ENCODE results near the gene PIGV.
"Not testable (repeated sequence)": the region's sequence is repeated elsewhere in the genome, so short reads cannot be mapped to it uniquely, and the experiment has no call there.

The PIGV gene

DNA sequence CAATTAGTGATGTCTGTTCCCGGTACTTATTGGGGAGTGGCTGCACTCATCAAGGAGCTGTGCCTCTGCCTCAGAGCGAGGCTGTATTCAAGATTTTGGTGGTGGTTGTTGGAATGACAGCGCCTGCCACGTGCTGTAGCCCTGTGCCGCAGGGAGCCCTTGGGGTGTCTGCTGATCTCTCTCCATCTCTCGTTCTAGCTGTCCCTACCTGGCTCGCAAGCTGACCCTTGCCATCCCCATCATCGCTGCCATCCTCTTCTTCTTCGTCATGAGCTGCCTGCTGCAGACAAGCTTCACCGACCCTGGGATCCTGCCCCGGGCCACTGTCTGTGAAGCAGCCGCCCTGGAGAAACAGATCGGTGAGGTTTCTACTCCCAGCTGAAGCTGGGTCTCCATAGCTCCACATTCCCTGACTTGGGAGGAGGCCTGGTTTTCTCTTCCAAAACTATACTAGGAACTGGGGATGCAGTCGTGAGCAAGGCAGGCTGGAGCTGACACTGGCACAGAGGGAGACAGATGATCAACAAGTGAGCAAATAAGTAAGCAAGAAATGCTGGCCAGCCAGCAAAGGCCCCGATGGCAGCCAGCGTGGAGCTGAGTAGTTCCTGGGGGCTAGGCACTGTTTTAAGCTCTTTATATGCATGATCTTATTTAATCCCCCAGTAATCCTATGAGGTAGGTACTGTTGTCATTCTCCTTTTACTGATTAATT, 44.7 kb downstream of the PIGV start:
- Histone ChIP-seq H3K4me3 (ENCODE audit: extremely low read depth, insufficient read depth, low read length, poor library complexity, severe bottlenecking) (no peak overlapping the region), H3K27ac (ENCODE audit: low read depth, low read length, severe bottlenecking) (no peak overlapping the region), H3K36me3 (ENCODE audit: control insufficient read depth, insufficient read depth, low read length) (peaks cover 63% of the 10 kb centered on the region), H3K4me1 (ENCODE audit: control insufficient read depth, insufficient read depth, low read length, poor library complexity, severe bottlenecking) (peaks cover 11% of the 10 kb centered on the region), H3K9me3 (ENCODE audit: control insufficient read depth, low read length) (no peaks in the 10 kb centered on the region)
- WGBS, 2 experiments (ENCODE audit: insufficient coverage in 2 of 2), result 97 to 98% methylated on average over 11 to 14 of the region's 16 CpGs

DNA sequence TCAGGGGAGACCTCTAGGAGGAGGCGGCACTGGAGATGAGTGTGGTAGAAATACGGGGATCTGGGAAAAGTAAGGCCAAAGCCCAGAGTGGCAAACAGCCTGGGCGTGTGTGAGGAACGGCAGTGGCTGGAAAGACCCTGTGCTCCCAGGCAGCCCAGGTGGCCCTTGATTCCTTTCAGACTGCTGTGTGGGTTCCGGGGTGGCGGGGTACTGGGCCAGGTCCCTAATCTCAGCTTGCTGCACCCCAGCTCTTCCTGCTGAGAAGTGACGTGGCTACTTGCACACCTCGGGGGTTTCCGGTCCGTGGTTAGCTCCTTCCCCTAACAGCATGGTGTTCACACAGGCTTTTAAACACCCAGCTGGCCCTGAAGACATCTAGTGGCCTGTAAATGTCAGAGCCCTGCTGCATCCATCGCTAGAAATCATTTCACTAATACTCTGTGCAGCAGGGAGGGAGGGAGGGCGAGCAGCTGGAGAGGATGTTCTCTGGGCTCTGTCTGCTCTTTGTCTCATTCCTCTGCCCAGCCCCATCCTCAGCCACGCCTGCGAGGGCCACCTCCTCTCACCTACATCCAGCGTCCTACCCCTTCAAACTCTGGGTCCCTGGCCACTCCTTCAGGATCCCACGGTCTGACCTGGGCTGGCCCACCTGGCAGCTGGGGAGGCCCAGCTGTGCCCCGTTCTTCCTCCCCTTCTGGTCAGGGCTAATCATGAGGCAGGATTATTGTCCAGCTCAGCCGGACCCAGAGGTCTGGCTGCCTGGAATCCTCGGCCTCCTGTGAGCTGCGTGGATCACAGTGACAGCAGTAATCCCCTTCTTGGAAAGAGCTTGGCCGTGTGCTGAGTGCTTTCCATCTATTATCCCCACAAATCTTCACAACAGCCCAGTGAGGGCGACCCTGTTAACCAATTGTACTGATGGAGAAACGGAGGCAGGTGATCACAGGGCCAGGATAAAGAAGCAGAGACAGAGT, 46.0 kb downstream of the PIGV start:
- no peaks in the 10 kb centered on the region for H3K9me3 ChIP-seq (ENCODE audit: control insufficient read depth, low read length)
- WGBS, 2 experiments (ENCODE audit: insufficient coverage in 2 of 2), result 91 to 96% methylated on average over 18 to 19 of the region's 23 CpGs
- peaks cover 2% of the 10 kb centered on the region for H3K4me1 ChIP-seq (ENCODE audit: control insufficient read depth, insufficient read depth, low read length, poor library complexity, severe bottlenecking)
- no peak overlapping the region for H3K4me3 ChIP-seq (ENCODE audit: extremely low read depth, insufficient read depth, low read length, poor library complexity, severe bottlenecking)
- peaks cover 73% of the 10 kb centered on the region for H3K36me3 ChIP-seq (ENCODE audit: control insufficient read depth, insufficient read depth, low read length)
- no peak overlapping the region for H3K27ac ChIP-seq (ENCODE audit: low read depth, low read length, severe bottlenecking)

GRCh38 chr1:26837665-26838064, 49.9 kb downstream of the PIGV start:
- WGBS, 2 experiments (ENCODE audit: insufficient coverage in 2 of 2), result 99 to 100% methylated on average over 5 of the region's 5 CpGs
- not testable (repeated sequence) for H3K27ac ChIP-seq (ENCODE audit: low read depth, low read length, severe bottlenecking); H3K4me1 ChIP-seq (ENCODE audit: control insufficient read depth, insufficient read depth, low read length, poor library complexity, severe bottlenecking); H3K4me3 ChIP-seq (ENCODE audit: extremely low read depth, insufficient read depth, low read length, poor library complexity, severe bottlenecking); H3K9me3 ChIP-seq (ENCODE audit: control insufficient read depth, low read length)
- H3K36me3 ChIP-seq (ENCODE audit: control insufficient read depth, insufficient read depth, low read length), result peaks cover 72% of the 10 kb centered on the region

DNA sequence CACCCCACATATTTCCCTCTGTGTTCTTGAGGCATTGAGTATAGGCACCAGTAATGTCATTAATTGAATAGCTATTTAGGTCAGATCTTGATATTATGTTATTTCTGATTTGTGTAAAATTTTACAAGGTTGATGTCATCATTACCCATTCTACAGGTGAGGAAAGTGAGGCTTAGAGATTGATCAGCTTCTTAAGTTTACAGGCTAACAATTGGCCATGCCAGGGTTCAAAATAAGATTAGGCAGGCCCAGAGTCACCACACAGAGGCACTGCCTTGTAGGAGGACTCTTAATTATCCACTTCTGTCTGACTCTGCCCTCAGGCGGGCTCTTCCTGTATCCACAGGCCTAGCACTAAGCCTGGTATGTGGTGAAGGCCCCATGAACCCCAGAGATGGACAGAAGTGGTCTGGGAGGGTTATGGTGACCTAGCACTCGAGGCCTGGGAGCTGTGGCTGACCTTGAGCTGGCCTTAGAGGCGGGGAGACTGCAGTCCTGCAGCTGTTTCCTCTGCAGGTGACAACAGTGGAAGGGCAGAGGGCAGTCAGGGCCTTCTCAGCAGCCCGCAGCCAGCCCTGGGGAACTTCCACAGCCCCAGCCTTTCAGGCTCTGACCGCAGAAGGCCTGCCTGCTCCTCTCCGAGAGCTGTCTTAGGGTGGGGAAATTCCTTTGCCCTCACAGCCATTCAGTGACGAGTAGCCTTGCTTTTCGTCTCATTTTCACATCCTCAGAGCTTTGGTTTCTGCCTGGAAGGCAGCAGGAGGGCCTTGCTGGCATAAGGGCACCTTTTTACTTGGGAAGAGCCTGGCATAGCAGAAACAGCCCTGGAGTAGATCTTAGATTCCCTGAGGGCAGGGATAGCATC, 51.0 kb downstream of the PIGV start:
- Histone ChIP-seq H3K4me3 (ENCODE audit: extremely low read depth, insufficient read depth, low read length, poor library complexity, severe bottlenecking) (no peak overlapping the region), H3K27ac (ENCODE audit: low read depth, low read length, severe bottlenecking) (no peak overlapping the region), H3K4me1 (ENCODE audit: control insufficient read depth, insufficient read depth, low read length, poor library complexity, severe bottlenecking) (peaks cover 2% of the 10 kb centered on the region), H3K9me3 (ENCODE audit: control insufficient read depth, low read length) (no peaks in the 10 kb centered on the region), H3K36me3 (ENCODE audit: control insufficient read depth, insufficient read depth, low read length) (peaks cover 74% of the 10 kb centered on the region)
- WGBS, 2 experiments (ENCODE audit: insufficient coverage in 2 of 2), result 94 to 98% methylated on average over 7 to 8 of the region's 8 CpGs

- H3K4me3 ChIP-seq (ENCODE audit: extremely low read depth, insufficient read depth, low read length, poor library complexity, severe bottlenecking), result no peak overlapping the region
- no peaks in the 10 kb centered on the region for H3K9me3 ChIP-seq (ENCODE audit: control insufficient read depth, low read length)
- 100% methylated on average over 1 of the region's 1 CpG; no CpG with 5 or more reads in 1 of the 2 experiments for WGBS, 2 experiments (ENCODE audit: insufficient coverage in 2 of 2)
- peaks cover 70% of the 10 kb centered on the region for H3K36me3 ChIP-seq (ENCODE audit: control insufficient read depth, insufficient read depth, low read length)
- H3K4me1 ChIP-seq (ENCODE audit: control insufficient read depth, insufficient read depth, low read length, poor library complexity, severe bottlenecking), result peaks cover 2% of the 10 kb centered on the region
- no peak overlapping the region for H3K27ac ChIP-seq (ENCODE audit: low read depth, low read length, severe bottlenecking)
These were observed 51.6 kb downstream of the PIGV start for GRCh38 chr1:26839339-26839722.

DNA sequence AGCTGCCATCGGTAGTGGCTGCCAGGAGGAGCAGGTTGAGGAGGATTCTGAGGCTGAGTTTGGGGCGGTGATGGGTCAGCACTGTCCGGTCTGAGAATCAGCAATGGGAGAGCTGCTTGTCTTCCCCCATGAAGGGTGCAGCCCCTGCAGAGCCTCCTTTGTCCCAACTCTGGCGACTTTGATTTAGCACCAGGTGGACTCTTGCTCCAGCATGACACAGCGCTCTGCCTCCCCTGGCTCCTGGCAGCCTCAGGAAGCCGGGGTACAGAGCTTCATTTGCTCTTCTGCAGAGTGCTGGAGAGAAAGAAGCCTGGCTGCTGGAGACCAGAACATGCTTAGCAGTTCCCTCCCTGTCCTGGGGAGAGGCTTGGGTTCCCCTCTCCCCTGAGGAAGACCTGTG, 52.0 kb downstream of the PIGV start:
- WGBS, 2 experiments (ENCODE audit: insufficient coverage in 2 of 2), result 80 to 90% methylated on average over 4 to 6 of the region's 6 CpGs
- H3K36me3 ChIP-seq (ENCODE audit: control insufficient read depth, insufficient read depth, low read length), result peaks cover 70% of the 10 kb centered on the region
- H3K9me3 ChIP-seq (ENCODE audit: control insufficient read depth, low read length), result no peaks in the 10 kb centered on the region
- H3K27ac ChIP-seq (ENCODE audit: low read depth, low read length, severe bottlenecking), result no peak overlapping the region
- peaks cover 2% of the 10 kb centered on the region for H3K4me1 ChIP-seq (ENCODE audit: control insufficient read depth, insufficient read depth, low read length, poor library complexity, severe bottlenecking)
- H3K4me3 ChIP-seq (ENCODE audit: extremely low read depth, insufficient read depth, low read length, poor library complexity, severe bottlenecking), result no peak overlapping the region

DNA sequence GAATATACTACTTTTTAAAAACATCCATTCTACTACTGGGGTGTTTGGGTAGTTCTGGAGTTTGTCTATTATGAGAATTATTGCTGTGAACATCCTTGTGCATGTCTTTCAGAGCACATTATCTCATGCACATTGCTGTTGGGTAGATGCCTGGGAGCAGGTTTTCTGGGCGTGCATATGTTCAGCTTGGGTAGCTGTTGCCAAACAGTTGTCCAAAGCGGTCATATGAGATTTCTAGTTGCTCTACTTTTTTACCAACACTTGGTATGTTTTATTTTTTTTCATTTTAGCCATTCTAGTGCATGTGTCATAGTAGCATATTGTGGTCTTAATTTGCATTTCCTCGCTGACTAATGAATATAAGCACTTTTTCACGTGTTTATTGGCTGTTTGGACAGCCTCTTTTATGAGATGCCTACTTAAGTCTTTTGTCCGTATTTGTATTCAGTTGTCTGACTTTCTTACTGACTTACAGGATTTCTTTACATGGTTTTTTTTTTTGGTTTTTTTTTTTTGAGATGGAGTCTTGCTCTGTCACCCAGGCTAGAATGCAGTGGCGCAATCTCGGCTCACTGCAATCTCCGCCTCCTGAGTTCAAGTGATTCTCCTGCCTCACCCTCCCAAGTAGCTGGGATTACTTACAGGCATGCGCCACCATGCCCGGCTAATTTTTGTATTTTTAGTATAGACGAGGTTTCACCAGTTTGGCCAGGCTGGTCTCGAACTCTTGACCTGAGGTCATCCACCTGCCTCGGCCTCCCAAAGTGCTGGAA, 56.9 kb downstream of the PIGV start:
- H3K4me3 ChIP-seq (ENCODE audit: extremely low read depth, insufficient read depth, low read length, poor library complexity, severe bottlenecking), result no peak overlapping the region
- no peaks in the 10 kb centered on the region for H3K4me1 ChIP-seq (ENCODE audit: control insufficient read depth, insufficient read depth, low read length, poor library complexity, severe bottlenecking)
- H3K36me3 ChIP-seq (ENCODE audit: control insufficient read depth, insufficient read depth, low read length), result peaks cover 63% of the 10 kb centered on the region
- WGBS, 2 experiments (ENCODE audit: insufficient coverage in 2 of 2), result 78 to 96% methylated on average over 6 to 11 of the region's 13 CpGs
- no peaks in the 10 kb centered on the region for H3K9me3 ChIP-seq (ENCODE audit: control insufficient read depth, low read length)
- H3K27ac ChIP-seq (ENCODE audit: low read depth, low read length, severe bottlenecking), result no peak overlapping the region

DNA sequence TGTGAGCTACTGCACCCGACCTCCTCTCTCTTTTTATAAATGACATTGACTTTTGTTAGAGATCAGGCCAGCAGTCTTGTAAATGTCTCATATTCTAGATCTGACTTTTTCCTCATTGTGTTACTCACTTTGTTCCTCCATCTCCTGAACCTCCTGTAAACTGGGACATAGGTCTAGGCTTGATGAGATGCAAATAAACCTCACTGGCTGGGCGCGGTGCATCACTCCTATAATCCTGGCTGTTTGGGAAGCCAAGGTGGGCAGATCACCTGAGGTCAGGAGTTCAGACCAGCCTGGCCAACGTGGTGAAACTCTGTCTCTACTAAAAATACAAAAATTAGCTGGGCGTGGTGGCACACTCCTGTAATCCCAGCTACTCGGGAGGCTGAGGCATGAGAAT, 60.1 kb downstream of the PIGV start:
- H3K4me3 ChIP-seq (ENCODE audit: extremely low read depth, insufficient read depth, low read length, poor library complexity, severe bottlenecking); H3K9me3 ChIP-seq (ENCODE audit: control insufficient read depth, low read length); H3K4me1 ChIP-seq (ENCODE audit: control insufficient read depth, insufficient read depth, low read length, poor library complexity, severe bottlenecking); H3K27ac ChIP-seq (ENCODE audit: low read depth, low read length, severe bottlenecking): not testable (repeated sequence)
- H3K36me3 ChIP-seq (ENCODE audit: control insufficient read depth, insufficient read depth, low read length), result peaks cover 76% of the 10 kb centered on the region
- 96 to 98% methylated on average over 4 to 6 of the region's 6 CpGs for WGBS, 2 experiments (ENCODE audit: insufficient coverage in 2 of 2)
